ENCODE measurements around the gene BEND3.
"Not testable (repeated sequence)": the region's sequence is repeated elsewhere in the genome, so short reads cannot be mapped to it uniquely, and the experiment has no call there.

BEND3 gene

DNA sequence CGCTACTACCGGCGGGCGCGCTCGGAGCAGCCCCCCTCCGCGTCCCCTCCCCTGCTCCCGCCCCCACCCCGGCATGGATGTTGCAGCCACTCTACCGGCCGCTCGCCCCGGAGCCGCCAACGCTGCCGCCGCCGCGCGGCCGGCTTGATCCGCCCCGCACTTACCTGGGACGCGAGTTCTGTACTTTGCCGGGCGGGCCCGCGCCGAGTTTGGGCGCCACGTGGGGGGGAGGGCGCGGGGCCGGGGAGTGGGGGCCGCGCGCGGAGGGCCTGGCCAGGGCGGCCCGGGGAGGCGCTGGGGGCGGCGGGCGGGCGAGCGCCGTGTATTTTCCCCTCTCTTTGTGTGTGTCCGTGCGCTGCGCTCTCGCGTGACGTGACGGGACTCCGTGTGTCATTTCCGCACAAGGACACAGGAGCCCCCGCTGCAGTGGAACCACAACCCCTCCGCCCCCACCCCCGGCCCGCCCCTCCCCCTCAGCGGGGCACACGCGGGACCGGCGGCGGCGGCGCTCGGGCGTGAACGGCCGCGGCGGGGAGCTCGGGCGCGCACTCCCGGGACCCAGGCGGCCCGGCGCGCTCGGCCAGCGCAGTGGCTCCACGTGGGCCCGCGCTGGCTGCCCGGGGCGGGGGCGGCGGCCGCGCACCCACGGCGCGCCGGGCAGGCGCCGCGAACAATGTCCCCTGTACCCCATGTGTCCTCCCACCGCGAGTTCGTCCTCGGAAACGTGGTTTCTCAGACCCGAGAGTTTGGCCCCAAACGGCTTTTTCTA, at the start of gene BEND3:
Gene BEND3, minus strand, starts transcription at position 590 of the 769 bp plus-strand sequence. CDS start 16,230 bp downstream, outside the sequence.
- peak; percentile 28 for DNase-seq (ENCODE audit: low read depth)

DNA sequence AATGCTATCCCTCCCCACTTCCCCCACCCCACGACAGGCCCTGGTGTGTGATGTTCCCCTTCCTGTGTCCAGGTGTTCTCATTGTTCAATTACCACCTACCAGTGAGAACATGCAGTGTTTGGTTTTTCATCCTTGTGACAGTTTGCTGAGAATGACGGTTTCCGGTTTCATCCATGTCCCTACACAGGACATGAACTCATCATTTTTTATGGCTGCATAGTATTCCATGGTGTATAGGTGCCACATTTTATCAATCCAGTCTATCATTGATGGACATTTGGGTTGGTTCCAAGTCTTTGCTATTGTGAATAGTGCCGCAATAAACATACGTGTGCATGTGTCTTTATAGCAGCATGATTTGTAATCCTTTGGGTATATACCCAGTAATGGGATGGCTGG, 49.0 kb upstream of the BEND3 start:
- DNase-seq (ENCODE audit: low read depth) = not testable (repeated sequence)

DNA sequence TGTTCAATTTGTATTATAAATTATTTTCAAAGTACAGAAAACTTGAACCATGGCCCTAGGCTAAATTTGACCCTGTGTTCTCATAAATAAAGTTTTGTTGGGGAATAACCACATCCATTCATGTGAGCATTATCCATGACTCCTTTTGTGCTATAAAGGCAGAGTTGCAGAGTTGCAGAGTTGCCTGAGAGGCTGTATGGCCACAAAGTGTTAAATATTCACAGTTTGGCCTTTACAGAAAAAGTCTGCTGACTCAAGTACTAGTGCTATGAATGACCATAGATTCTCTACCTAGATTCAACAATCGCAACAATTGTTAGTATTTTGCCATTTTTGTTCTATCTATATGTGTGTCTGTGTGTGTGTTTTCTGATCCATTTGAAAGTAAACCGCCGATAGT, 46.2 kb upstream of the BEND3 start:
- DNase-seq (ENCODE audit: low read depth) = no peak

DNA sequence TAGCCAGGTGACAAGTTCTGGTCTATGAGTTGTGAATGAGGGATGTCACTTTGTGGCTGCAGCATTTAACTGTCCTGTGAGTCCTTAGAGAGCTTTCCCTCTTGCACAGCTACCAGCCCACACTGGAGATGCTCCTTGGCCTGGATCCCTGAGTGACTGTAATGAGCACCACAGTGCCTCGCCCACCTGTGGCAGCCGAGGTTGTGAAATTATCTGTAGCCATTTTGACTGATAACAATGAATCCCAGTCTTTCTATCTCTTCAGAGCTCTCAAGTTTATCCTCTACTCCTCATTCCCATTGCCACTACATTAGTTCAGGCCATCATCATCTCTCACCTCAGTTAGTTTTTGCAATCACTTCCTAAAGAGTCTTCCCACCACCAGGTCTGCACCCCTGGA, 41.3 kb upstream of the BEND3 start:
- no peak for DNase-seq (ENCODE audit: low read depth)

DNA sequence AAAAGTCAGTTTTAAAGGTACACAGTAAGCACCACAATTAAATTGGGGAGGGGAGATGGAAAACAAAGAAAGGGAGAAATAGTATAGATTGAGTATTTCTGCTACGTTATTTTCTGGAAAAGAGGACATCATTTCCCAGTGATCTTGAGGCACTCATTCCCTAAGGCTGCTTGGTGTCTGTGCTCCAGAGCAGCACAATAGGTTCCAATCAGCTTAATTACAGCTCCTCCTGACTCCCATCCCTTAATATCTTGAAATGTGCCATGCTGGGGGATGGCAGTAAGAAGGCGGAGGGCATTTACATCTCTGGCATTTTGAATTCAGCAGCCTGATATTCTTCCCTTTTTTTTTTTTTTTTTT, 39.5 kb upstream of the BEND3 start:
- no peak for DNase-seq (ENCODE audit: low read depth)

DNA sequence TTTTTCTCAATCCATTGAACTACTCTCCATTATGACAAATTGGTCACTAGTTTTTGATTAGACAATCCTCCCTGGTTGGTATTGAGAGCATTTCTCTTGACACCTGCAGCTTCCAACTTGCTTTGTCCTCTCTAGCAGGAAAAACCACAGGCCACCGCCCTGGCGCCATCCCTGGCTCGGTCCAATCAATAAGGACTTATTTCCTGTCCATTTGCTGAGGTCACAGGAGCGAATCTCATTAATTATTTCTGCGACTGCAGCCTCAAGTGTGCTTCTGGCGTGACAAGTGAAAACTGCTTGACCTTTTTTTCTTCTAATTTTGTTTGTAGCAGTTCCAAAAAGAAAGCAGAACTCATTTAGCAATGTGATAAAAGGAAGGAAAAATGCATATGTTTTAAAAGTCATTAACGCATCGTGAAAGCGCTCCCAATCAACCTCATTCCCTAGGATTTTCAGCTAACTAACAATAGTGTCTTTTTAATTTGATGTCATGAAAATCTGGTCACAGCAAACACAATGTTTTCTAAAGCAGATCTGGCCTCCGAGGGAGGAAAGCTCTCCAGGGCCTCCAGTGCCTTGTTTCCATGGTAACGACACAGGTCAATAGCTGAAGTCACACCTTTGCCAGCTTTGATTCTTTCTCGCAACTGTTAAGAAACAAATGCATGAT, 39.0 kb upstream of the BEND3 start:
- DNase-seq (ENCODE audit: low read depth) = no peak

DNA sequence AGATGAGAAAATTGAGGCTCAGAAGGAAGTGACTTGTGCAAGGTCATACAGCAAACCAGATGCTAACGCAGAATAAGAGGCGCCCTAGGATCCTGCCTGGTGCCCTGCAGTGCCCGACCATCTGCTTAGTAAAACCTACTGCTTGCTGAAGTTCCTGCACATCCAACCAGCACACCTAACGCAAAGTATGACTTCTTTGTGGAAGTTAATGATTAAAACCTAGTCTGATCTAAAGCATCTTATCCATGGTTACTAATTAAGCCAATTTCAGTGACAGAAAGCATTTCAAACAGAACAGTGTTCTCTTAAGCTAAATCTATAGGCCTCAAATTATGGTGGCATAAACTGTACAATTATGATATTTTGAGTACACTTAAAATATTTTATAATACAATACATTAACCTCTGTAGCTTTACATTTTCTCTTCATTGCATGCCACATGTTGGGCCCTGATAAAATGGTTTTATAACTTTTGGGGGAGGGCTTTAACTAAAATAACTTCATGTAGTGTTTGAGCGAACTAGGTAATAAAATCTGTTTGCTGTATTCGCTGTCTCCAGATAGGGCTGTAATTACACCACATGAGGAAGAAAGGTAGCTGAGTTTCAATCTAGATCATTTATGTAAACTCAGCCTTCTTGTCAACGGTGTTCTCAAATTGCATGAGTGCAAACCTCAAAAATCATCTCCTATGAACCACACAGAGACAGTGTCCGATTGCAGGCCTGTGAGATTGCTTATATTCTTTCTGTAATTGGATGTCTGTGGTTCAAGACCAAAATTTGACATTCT, 37.5 kb upstream of the BEND3 start:
- DNase-seq (ENCODE audit: low read depth) = no peak

DNA sequence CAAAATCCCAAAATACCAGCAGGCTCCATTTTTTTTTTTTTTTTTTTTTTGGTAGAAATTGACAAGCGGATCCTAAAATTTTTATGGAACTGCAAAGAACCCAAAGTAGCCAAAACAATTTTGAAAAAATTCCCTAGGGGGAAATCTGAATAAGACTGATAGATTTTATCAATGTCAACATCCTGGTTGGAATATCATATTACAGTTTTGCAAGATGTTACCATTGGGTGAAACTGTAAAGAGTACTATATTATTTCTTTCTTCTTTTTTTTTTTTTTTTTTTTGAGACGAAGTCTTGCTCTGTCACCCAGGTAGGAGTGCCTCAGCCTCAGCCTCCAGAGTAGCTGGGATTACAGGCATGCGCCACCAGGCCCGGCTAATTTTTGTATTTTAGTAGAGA, 29.4 kb upstream of the BEND3 start:
- no peak for DNase-seq (ENCODE audit: low read depth)

DNA sequence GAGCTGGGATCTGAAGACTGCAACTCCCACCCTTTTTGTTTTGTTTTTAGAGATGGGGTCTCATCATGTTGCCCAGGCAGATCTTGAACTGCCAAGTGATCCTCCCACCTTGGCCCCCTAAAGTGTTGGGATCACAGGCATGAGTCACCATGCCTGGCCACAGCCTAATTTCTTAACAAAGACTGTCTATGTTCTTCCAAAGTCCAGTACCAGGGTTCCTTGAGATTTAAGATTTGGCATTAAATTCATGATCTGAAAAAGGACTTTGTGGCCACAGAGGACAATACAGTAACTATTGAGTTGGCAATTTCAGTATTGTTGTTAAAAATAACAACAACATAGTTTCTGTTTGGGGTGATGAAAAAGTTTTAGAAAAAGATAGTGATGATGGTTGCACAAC, 28.7 kb upstream of the BEND3 start:
- no peak for DNase-seq (ENCODE audit: low read depth)

DNA sequence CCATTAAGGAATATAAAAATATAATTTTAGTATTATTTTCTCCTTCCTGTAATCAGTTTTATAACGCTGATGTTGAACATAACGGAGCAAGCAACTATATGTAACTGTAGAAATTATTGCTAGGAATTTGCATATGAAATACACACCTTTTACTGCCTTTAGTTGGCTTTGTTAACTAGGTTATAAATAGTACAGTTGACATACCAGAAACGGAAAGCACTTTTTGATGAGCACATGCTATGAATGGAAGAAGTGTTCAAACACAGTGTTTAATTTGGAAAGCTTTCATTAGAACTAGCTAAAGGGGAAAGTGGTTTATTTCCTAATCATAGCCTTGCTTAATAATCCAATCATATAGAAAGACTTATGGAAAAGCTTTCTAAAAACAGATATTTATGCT, 25.3 kb upstream of the BEND3 start:
- DNase-seq (ENCODE audit: low read depth) = no peak

DNA sequence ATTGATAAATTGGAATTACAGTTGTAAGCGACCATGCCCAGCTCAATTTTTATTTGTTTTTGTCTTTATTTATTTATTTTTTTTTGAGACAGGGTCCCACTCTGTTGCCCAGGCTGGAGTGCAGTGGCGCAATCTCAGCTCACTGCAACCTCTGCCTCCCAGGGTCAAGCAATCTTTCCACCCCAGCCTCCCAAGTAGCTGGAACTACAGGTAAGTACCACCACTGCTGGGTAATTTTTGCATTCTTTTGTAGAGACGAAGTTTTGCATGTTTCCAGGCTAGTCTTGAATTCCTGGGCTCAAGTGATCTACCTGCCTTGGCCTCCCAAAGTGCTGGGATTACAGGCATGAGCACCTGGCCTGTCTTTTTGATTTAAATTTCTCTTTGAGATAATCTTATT, 21.0 kb upstream of the BEND3 start:
- not testable (repeated sequence) for DNase-seq (ENCODE audit: low read depth)

DNA sequence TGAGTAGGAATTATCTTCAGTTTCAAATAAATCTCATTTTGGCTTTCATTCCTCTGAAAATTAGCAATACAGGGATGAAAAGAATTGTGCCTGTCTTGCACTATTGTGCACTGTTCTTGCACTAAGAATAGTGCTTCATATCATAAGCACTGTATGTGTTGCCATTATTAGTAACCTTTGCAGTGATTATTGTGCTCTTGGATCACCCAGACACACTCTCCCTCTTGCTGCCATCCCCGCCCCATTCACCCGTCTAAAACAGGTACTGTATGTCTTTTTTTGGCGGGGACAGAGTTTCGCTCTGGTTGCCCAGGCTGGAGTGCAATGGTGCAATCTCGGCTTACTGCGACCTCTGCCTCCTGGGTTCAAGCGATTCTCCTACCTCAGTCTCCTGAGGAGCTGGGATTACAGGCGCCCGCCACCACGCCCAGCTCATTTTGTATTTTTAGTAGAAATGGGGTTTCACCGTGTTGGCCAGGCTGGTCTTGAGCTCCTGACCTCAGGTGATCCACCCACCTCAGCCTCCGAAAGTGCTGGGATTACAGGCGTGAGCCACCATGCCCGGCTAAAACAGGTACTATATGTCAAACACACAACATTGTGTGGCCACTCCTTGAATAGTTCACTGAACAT, 19.8 kb upstream of the BEND3 start:
- not testable (repeated sequence) for DNase-seq (ENCODE audit: low read depth)

DNA sequence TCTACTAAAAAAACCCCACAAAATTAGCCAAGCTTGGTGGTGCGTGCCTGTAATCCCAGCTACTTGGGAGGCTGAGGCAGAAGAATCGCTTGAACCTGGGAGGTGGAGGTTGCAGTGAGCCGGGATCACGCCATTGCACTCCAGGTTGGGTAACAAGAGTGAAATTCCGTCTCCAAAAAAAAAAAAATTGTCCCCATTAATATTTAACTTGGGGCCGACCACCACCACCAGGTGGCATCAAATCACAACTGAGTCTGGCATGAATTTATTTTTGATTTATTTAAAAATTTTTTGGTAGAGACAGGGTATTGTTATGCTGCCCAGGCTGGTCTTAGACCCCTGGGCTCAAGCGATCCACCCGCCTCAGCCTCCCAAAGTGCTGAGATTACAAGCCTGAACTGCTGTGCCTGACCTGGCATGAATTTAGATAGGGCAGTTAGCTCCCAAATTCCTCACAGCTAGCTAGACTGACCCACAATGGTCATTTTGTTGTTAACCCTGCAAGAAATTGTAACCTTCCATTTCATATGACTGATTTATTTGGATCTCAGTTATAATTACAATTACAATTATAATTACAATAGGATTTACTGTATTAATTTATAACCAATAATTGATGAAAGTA, 17.1 kb upstream of the BEND3 start:
- DNase-seq (ENCODE audit: low read depth) = no peak

DNA sequence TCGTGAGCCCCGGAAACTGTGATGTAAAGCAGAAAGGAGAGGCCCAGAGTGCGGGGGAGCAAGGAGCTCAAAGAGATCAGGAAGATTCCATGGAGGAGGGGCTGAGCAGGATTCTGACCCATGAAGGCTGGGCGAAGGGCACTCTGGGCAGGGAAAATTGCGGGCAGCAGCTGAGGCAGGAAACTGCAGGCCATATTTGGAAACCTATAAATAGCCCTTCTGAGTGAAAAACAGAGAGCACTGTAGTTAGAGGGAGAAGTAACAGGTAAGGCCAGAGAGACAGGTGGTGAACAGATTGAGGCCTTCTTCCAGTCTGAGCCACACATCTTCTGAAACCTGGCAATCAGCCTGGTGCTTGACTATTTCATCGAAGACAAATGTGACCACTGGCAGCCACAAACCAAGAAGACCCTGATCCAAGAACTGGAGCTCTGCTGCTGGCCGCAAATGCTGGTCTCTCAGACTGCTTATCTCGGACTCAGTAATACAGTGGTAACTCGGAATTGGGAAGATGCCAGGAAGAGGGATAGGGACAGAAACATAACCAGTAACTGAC, 14.1 kb upstream of the BEND3 start:
- DNase-seq (ENCODE audit: low read depth) = no peak

DNA sequence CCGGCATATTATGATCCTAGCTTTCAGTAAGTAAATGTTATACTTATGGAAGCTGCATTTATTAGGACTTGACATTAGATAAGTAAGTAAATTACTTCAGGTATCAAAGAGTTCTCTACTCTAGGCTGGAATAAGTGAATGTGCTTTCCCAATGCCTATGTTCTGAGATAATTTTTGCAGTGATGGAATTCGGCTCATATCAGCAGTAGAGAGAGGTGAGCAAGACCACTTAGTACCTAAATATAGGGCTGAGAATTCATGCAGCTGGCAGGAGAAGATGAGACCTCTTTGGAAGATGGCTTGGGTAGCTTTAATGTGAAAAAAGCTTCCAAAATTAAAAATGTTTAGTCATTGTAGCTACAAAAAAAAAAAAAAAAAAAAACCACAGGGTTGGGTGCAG, 13.3 kb upstream of the BEND3 start:
- no peak for DNase-seq (ENCODE audit: low read depth)

DNA sequence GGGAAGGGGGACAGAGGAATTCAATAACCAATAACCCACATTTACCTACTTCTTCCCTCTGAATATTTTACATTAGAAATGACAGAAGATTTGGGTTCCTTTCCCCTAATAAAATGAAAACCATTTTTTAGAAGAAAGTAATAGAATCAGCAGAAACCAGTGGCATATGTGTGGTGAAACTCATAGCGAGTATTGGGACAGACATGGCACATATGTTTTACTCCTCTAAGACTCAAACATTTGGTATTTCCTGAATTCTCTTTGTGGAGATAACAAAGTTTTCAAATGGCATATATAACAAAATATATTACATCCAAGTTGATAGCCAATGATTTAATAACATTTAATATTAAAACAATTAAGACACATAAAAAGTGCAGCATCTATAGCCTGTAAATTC, 12.9 kb upstream of the BEND3 start:
- no peak for DNase-seq (ENCODE audit: low read depth)

DNA sequence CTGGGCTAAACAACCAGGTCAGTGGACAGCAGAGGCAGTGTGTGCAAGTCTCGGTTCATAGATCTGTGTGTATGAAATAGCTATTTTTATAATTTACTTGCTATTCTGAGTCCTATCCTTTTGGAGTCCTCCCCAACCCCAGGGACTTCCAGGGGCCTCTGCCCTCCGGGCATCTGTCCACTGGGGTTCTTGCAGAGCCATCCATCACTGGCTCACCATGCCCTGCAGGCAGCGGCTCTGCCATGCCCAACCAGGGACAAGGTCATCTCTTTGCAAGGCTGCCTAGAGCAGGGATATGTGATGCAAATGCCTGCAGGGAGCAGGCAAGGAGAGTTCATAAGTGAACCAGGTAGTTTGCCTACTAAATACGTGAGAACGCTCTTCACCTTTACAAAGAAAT, 10.5 kb upstream of the BEND3 start:
- DNase-seq (ENCODE audit: low read depth) = no peak

DNA sequence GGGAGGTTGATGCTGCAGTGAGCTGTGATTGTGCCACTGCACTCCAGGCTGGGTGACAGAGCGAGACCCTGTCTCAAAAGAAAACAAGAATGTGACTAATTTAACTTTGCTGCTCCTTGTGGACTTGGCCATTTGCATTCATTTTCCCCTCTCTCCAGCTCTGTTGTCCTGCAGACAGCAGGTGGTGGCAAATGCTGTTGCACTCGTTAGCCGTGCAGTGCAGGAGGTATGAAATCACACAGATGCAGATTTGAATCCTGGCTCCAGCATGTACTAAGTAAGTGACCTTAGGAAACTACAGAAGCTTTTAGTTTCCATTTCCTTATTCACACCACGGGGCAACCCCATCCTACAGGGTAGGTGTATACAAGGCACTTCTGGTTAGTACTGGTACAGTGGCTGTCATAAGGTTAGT, 9.6 kb upstream of the BEND3 start:
- DNase-seq (ENCODE audit: low read depth) = no peak

DNA sequence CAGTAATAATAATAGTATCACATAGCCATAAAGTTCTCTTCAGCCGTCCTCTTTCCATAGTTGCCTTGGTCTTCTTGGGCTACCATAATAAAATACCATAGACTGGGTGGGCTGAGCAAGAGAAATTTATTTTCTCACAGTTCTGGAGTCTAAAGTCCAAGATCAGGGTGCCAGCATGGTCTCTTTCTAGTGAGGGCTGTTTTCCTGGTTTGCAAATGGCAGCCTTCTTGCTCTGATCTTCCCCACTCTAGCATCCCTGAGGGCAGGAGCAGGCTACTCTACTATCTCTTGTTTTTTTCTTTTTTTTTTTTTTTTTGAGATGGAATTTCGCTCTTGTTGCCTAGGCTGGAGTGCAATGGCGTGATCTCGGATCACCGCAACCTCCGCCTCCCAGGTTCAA, 8.2 kb upstream of the BEND3 start:
- DNase-seq (ENCODE audit: low read depth) = no peak

DNA sequence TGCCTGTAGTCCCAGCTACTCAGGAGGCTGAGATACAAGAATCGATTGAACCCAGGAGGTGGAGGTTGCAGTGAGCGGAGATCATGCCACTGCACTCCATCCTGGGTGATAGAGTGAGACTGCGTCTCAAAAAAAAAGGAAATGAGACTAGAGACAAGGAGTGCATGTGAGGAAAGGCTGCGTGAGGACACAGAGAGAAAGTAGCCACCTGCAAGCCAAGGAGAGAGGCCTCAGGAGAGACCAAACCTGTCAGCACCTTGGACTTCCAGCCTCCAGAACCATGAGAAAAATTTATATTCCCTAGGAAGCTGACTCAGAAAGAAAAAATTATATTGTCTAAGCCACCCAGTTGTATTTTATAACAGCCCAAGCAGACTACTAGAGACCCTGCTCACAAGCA, 7.4 kb upstream of the BEND3 start:
- no peak for DNase-seq (ENCODE audit: low read depth)

DNA sequence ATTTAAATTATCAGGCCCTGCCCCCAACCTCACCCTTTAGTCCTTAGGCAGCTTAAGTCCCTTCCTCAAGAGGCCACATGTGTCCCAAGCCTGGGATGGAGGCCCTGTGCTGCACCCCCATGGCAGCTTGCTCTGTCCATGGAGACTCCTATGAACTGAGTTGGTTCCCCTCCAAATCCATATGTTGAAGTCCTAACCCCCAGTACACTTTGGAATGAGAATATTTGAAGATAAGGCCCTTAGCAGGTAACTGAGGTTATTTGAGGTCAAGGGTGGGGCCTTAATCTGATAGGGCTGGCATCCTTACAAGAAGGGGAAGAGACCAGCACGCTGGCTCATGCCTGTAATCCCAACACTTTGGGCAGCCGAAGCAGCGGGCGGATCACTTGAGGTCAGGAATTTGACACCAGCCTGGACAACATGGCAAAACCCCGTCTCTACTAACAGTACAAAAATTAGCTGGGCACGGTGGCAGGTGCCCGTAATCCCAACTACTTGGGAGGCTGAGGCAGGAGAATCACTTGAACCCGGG, 6.7 kb upstream of the BEND3 start:
- no peak for DNase-seq (ENCODE audit: low read depth)

DNA sequence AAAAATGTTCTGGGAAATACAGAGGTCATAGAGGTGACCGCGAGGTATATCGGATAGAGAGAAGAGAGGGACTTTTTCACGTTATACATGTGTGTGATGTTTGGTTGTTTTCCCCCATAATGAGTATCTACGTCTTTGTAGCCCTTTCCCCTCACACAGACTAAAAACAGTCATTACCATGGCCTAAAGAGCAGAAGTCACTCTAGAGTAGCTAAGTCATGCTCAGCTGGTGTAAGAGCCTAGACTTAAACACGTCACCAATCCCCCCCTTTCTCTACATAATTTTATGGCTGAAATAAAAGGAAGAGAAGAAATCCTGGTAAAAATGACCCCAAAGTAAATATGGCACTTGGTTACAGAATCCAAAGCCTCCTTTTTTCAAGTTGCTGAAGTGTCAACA, 6.0 kb upstream of the BEND3 start:
- no peak for DNase-seq (ENCODE audit: low read depth)
